Activated T-cell treated with anti-CD3 and anti-CD28 coated beads, Interleukin-2, amount 50 U/mL, for 48 hours (primary cell): ENCODE results near the gene EIF5A.

ENCODE experiments used
- DNase-seq, 2 experiments: peaks; one replicate each; pipeline ENCODE4 v3.0.0-alpha.2; 2020

The EIF5A gene

GRCh38 chr17:7357381-7357780, 50.0 kb downstream of the EIF5A start:
- DNase-seq, result no peak

GRCh38 chr17:7361906-7362305, 54.5 kb downstream of the EIF5A start:
- DNase-seq, result no peak
